ENCODE measurements around the gene KLHDC7B. TPM values are rescaled to one million over a fixed set of nuclear protein-coding genes. Genes with fewer than 3 reads are reported as not detected.

The KLHDC7B gene
- total and polyA plus RNA-seq, 10 of the 15 experiments (the other 5 are each of a cell fraction or from before 2014, with no cell fraction given): 0.05 to 2.2 (median 0.93) TPM; not detected in 2

GRCh38 chr22:50544078-50544745, 1.5 kb upstream of the KLHDC7B start (continued):
- no peak for TF ChIP-seq EED (IDR thresholded peaks at IDR 0.05; ENCODE audit: low read depth)
- no peak for TF ChIP-seq POLR2AphosphoS2 (IDR thresholded peaks at IDR 0.05; ENCODE audit: low read depth, low read length)
- TF ChIP-seq SMARCA5 (IDR thresholded peaks at IDR 0.05): no peak
- no peak for TF ChIP-seq POU2F2 (IDR thresholded peaks at IDR 0.05; ENCODE audit: borderline replicate concordance, low read depth, low read length)
- TF ChIP-seq RB1 (IDR thresholded peaks at IDR 0.05; ENCODE audit: borderline replicate concordance): peak; percentile 14; the same call in 1 of the 2 replicates
- TF ChIP-seq SKIL (IDR thresholded peaks at IDR 0.05; ENCODE audit: low read depth, poor library complexity, severe bottlenecking): no peak
- TF ChIP-seq TARDBP (IDR thresholded peaks at IDR 0.05; ENCODE audit: borderline replicate concordance): no peak
- no peak for TF ChIP-seq CHD2 (IDR thresholded peaks at IDR 0.05; ENCODE audit: borderline replicate concordance, low read depth, low read length)
- no peak for TF ChIP-seq ESRRA (IDR thresholded peaks at IDR 0.05; ENCODE audit: low read length)
- peak; percentile 38 for TF ChIP-seq POLR2A (IDR thresholded peaks at IDR 0.05; ENCODE audit: low read depth, low read length)
- peak; percentile 65 for TF ChIP-seq YY1 (IDR thresholded peaks at IDR 0.05; ENCODE audit: low read depth, low read length)
- TF ChIP-seq NFYB (IDR thresholded peaks at IDR 0.05; ENCODE audit: insufficient read depth, low read depth, low read length): no peak
- peak; percentile 65; the same call in 1 of the 2 replicates for TF ChIP-seq BACH1 (IDR thresholded peaks at IDR 0.05; ENCODE audit: borderline replicate concordance)
- TF ChIP-seq JUNB (IDR thresholded peaks at IDR 0.05): no peak
- no peak for TF ChIP-seq YBX1 (IDR thresholded peaks at IDR 0.05)
- no peak for TF ChIP-seq BCLAF1 (IDR thresholded peaks at IDR 0.05)
- peak; percentile 25; the same call in 1 of the 2 replicates for TF ChIP-seq ZNF592 (IDR thresholded peaks at IDR 0.05)
- TF ChIP-seq NFIC (IDR thresholded peaks at IDR 0.05; ENCODE audit: low read depth, low read length): no peak
- TF ChIP-seq KLF5 (IDR thresholded peaks at IDR 0.05; ENCODE audit: partially characterized antibody): no peak
- peak; percentile 75 for TF ChIP-seq GATAD2B (conservative IDR thresholded peaks at IDR 0.05; ENCODE audit: low read depth)
- TF ChIP-seq TBL1XR1 (IDR thresholded peaks at IDR 0.05; ENCODE audit: low read depth, low read length): no peak
- TF ChIP-seq GABPA (IDR thresholded peaks at IDR 0.05; ENCODE audit: low read depth): no peak
- TF ChIP-seq HCFC1 (IDR thresholded peaks at IDR 0.05; ENCODE audit: low read length): no peak

All from GM12878 (cell line).